Keratinocyte (primary cell): ENCODE results near the gene RALGAPA2. TPM values are rescaled to one million over a fixed set of nuclear protein-coding genes. Genes with fewer than 3 reads are reported as not detected.

Source experiments
- DNase-seq: peaks from one replicate; pipeline ENCODE4 v3.0.0-alpha.2; 2011; ENCODE audit warnings: low read depth, missing footprints, low spot score
- FAIRE-seq: peaks from 2 replicates; lab custom pipeline; 2011; peaks lifted over from hg19 to GRCh38; lab: Jason Lieb, UNC
- H2AFZ ChIP-seq: 2 replicates; pipeline ENCODE4 v1.6.0; 2012; ENCODE audit warnings: low read length, control low read depth, inconsistent platforms; ENCODE audit not compliant: control insufficient read depth
- H3K27ac ChIP-seq: 2 replicates; pipeline ENCODE4 v1.5.1; 2011; ENCODE audit warnings: low read length; ENCODE audit not compliant: control insufficient read depth, insufficient read depth
- H3K27me3 ChIP-seq: 3 replicates; pipeline ENCODE4 v1.6.0; 2011; ENCODE audit warnings: low read length; ENCODE audit not compliant: control insufficient read depth, insufficient read depth; ENCODE audit errors: extremely low read depth
- H3K36me3 ChIP-seq, 2 experiments: 2 replicates in 1 of 2; 3 replicates in 1 of 2; pipeline ENCODE4 v1.5.1; 2011; ENCODE audit warnings: low read length in 2 of 2, mild to moderate bottlenecking in 1 of 2; ENCODE audit not compliant: control insufficient read depth in 2 of 2, insufficient read depth in 2 of 2; ENCODE audit errors: extremely low read depth in 1 of 2
- H3K4me1 ChIP-seq: 3 replicates; pipeline ENCODE4 v1.5.1; 2011; ENCODE audit warnings: low read length; ENCODE audit not compliant: control insufficient read depth, insufficient read depth; ENCODE audit errors: extremely low read depth
- H3K4me2 ChIP-seq: 3 replicates; pipeline ENCODE4 v1.6.0; 2011; ENCODE audit warnings: low read depth, low read length; ENCODE audit not compliant: control insufficient read depth, insufficient read depth; ENCODE audit errors: extremely low read depth
- H3K4me3 ChIP-seq, 3 experiments: fragments of 200-600 bp in 1 of 3; sonication (generic) in 1 of 3; 2 replicates in 2 of 3; 3 replicates in 1 of 3; pipeline ENCODE4 v1.5.1; 2011 to 2016; ENCODE audit warnings: low read length in 3 of 3, mild to moderate bottlenecking in 3 of 3, control low read depth in 2 of 3, inconsistent platforms in 1 of 3, low read depth in 1 of 3, mixed read lengths in 1 of 3, mixed run types in 1 of 3, moderate library complexity in 1 of 3; ENCODE audit not compliant: control insufficient read depth in 2 of 3, insufficient read depth in 2 of 3; ENCODE audit errors: extremely low read depth in 1 of 3
- H3K79me2 ChIP-seq: 2 replicates; pipeline ENCODE4 v1.6.0; 2012; ENCODE audit warnings: low read length; ENCODE audit not compliant: control insufficient read depth, insufficient read depth
- H3K9ac ChIP-seq: 3 replicates; pipeline ENCODE4 v1.6.0; 2011; ENCODE audit warnings: low read length; ENCODE audit not compliant: control insufficient read depth, insufficient read depth; ENCODE audit errors: extremely low read depth
- H3K9me1 ChIP-seq: 3 replicates; pipeline ENCODE4 v1.6.0; 2011; ENCODE audit warnings: low read length; ENCODE audit not compliant: control insufficient read depth, insufficient read depth; ENCODE audit errors: extremely low read depth
- H3K9me3 ChIP-seq: 2 replicates; pipeline ENCODE4 v1.5.1; 2012; ENCODE audit warnings: low read depth, low read length; ENCODE audit not compliant: control insufficient read depth
- H4K20me1 ChIP-seq: 3 replicates; pipeline ENCODE4 v1.6.0; 2011; ENCODE audit warnings: low read length; ENCODE audit not compliant: control insufficient read depth, insufficient read depth; ENCODE audit errors: extremely low read depth
- EZH2 ChIP-seq: IDR thresholded peaks from one replicate; pipeline ENCODE4 v1.6.1; 2012; ENCODE audit warnings: inconsistent platforms, mild to moderate bottlenecking, low read length, moderate library complexity
- dilution Hi-C: fragments of 300-500 bp; cut with MboI; formaldehyde crosslinking; loops from one replicate; pipeline ENCODE4 v1.7.0; 2020; ENCODE audit warnings: low sequenced_read_pairs; ENCODE audit not compliant: extremely low pct_ligation_motif_present
- polyA plus RNA-seq, 5 experiments: library from polyadenylated mRNA; depleted of rRNA in 3 of 5; stranded (reverse) in 3 of 5; stranded (forward) in 1 of 5; unstranded in 1 of 5; fragments of >200 nt; gene quantifications; 1 replicate in 1 of 5; 2 replicates in 3 of 5; 3 replicates in 1 of 5; pipeline versions ENCODE4 v1.2.1 to v1.2.3, GENCODE V29; 2011 to 2012; ENCODE audit warnings: missing spikeins in 2 of 5, low read depth in 1 of 5, low replicate concordance in 1 of 5
- TF ChIP-seq, protein P1 (sequence below), 3 experiments: IDR thresholded peaks in 1 of 3; conservative IDR thresholded peaks in 1 of 3; optimal IDR thresholded peaks in 1 of 3; 2 replicates in 2 of 3; 3 replicates in 1 of 3; pipeline versions ENCODE3 to v1.5.1; 2011; ENCODE audit warnings: low read length in 3 of 3, mild to moderate bottlenecking in 3 of 3, moderate library complexity in 2 of 3, control low read depth in 1 of 3, inconsistent platforms in 1 of 3; ENCODE audit not compliant: insufficient read depth in 2 of 3; ENCODE audit errors: extremely low read depth in 1 of 3

Gene RALGAPA2
- polyA plus RNA-seq, 1 donor (not counting 4 experiments of a cell fraction or from before 2014, with no cell fraction given), result 3.2 TPM

DNA sequence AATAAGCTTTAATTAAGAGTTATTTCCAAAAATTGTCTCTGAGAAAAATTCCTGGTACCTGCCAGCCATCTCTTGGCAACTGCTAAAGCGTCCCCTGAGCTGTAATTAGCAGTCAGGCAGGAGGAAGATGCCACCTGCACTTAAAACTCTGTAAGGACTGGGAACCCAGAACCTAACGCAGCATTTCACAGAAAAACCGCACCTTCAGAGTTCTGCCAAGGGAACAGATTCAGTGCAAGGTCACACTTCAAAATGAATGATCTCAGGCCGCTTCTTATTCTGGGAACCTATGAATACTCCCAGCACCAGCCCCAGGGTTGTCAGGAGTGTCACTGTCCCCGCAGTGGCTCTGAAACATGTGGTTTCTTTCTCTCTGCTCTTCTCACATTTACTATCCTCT, 307.8 kb downstream of the RALGAPA2 start:
- H3K4me1 ChIP-seq, result no peaks in the 10 kb centered on the region

DNA sequence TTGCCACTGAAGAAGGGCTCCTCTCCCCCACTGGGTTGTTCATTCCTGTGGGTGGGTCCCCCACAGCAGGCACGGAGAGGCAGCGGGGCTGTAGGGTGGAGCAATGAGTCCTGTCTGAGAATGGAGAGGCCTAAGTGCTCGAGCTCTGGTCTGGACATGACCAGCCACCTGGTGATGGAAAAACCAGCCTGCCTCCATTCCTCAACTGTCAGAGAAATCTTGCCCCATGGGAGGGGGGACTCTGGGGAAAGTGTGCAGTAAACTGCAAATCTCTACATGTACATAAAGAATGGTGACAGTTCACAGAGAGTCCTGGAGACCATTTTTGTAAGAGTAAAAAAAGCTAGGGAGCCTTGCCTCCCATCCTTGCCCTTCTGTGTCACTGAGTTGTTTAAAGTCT, 310.5 kb downstream of the RALGAPA2 start:
- no peaks in the 10 kb centered on the region for H3K9me3 ChIP-seq
- TF ChIP-seq, protein P1, sequence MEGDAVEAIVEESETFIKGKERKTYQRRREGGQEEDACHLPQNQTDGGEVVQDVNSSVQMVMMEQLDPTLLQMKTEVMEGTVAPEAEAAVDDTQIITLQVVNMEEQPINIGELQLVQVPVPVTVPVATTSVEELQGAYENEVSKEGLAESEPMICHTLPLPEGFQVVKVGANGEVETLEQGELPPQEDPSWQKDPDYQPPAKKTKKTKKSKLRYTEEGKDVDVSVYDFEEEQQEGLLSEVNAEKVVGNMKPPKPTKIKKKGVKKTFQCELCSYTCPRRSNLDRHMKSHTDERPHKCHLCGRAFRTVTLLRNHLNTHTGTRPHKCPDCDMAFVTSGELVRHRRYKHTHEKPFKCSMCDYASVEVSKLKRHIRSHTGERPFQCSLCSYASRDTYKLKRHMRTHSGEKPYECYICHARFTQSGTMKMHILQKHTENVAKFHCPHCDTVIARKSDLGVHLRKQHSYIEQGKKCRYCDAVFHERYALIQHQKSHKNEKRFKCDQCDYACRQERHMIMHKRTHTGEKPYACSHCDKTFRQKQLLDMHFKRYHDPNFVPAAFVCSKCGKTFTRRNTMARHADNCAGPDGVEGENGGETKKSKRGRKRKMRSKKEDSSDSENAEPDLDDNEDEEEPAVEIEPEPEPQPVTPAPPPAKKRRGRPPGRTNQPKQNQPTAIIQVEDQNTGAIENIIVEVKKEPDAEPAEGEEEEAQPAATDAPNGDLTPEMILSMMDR (optimal IDR thresholded peaks at IDR 0.05 in 1 of 3, IDR thresholded peaks at IDR 0.05 in 1 of 3, conservative IDR thresholded peaks at IDR 0.05 in 1 of 3; ENCODE audit: extremely low read depth in 1 of 3, insufficient read depth in 2 of 3, low read length in 3 of 3), result no peak
- TF ChIP-seq EZH2, result no peak
- H3K9ac ChIP-seq, result no peak overlapping the region
- no peaks in the 10 kb centered on the region for H3K36me3 ChIP-seq
- dilution Hi-C loops, result no loop called here
- H3K4me1 ChIP-seq, result no peaks in the 10 kb centered on the region
- no peak overlapping the region for H3K4me3 ChIP-seq
- DNase-seq (no peak), FAIRE-seq (no peak)
- no peaks in the 10 kb centered on the region for H3K9me1 ChIP-seq
- no peak overlapping the region for H2AFZ ChIP-seq
- H3K79me2 ChIP-seq, result no peaks in the 10 kb centered on the region
- no peak overlapping the region for H3K27ac ChIP-seq
- no peaks in the 10 kb centered on the region for H4K20me1 ChIP-seq
- H3K4me2 ChIP-seq, result no peak overlapping the region
- no peaks in the 10 kb centered on the region for H3K27me3 ChIP-seq

More for the DNA sequence above, 307.8 kb downstream of the RALGAPA2 start:
- FAIRE-seq (no peak), DNase-seq (no peak)
- Histone ChIP-seq H3K4me2 (no peak overlapping the region), H3K27ac (no peak overlapping the region), H3K4me3 (no peak overlapping the region), H3K9me3 (no peaks in the 10 kb centered on the region), H2AFZ (no peak overlapping the region), H3K9me1 (no peaks in the 10 kb centered on the region), H3K9ac (no peak overlapping the region), H3K27me3 (no peaks in the 10 kb centered on the region), H3K36me3 (no peaks in the 10 kb centered on the region), H4K20me1 (no peaks in the 10 kb centered on the region), H3K79me2 (no peaks in the 10 kb centered on the region)
- dilution Hi-C loops, result no loop called here
- TF ChIP-seq, protein P1 (optimal IDR thresholded peaks at IDR 0.05 in 1 of 3, IDR thresholded peaks at IDR 0.05 in 1 of 3, conservative IDR thresholded peaks at IDR 0.05 in 1 of 3; ENCODE audit: extremely low read depth in 1 of 3, insufficient read depth in 2 of 3, low read length in 3 of 3), result no peak
- TF ChIP-seq EZH2, result no peak
